ENCODE results near the gene SSX2IP.

The SSX2IP gene

GRCh38 chr1:84690397-84691121 lies at the start of gene SSX2IP:
SSX2IP (minus strand) TSS chr1:84690461; CDS start chr1:84671219, 19,242 bp downstream.
- H3K36me3 ChIP-seq (ENCODE audit: control insufficient read depth in 2 of 2, insufficient read depth in 1 of 2, low read length in 2 of 2): no peaks in the 10 kb centered on the region
- H3K27ac ChIP-seq (ENCODE audit: extremely low read depth, low read depth, low read length): peak within 1 kb of the TSS; percentile 71; the same call in 1 of the 2 replicates
- peak within 1 kb of the TSS; percentile 90 for H3K4me3 ChIP-seq (ENCODE audit: low read depth, low read length)
- H3K4me1 ChIP-seq (ENCODE audit: control insufficient read depth, insufficient read depth, low read length): 0 out of 2 replicates have a peak, but pooled peaks cover 3% of the 10 kb centered on the region
- ChIA-PET CTCF (no interaction called here), POLR2A (no interaction called here)
- no peaks in the 10 kb centered on the region for H3K9me3 ChIP-seq (ENCODE audit: control insufficient read depth, insufficient read depth, low read depth, low read length)
- TF ChIP-seq ZNF449 (tag by site-specific recombination; IDR thresholded peaks at IDR 0.05): no peak; the same call in 1 of the 2 replicates
- TF ChIP-seq ZNF843 (tag by site-specific recombination; IDR thresholded peaks at IDR 0.05): peak; percentile 30; the same call in 1 of the 2 replicates
- no peak for TF ChIP-seq GLI2 (tag by site-specific recombination; IDR thresholded peaks at IDR 0.05; ENCODE audit: borderline replicate concordance, low read depth)
- peak; percentile 75 for TF ChIP-seq KLF1 (tag by site-specific recombination; IDR thresholded peaks at IDR 0.05)
- TF ChIP-seq ZBTB11 (tag by site-specific recombination; conservative IDR thresholded peaks at IDR 0.05; ENCODE audit: low read depth): peak; percentile 26; the same call in 1 of the 2 replicates
- no peak for TF ChIP-seq ELK4 (IDR thresholded peaks at IDR 0.05; ENCODE audit: borderline replicate concordance, low read depth, low read length)
- no peak for TF ChIP-seq ZNF169 (tag by site-specific recombination; IDR thresholded peaks at IDR 0.05)
- no peak for TF ChIP-seq BCL6B (tag by site-specific recombination; IDR thresholded peaks at IDR 0.05)
- TF ChIP-seq AEBP2 (tag by site-specific recombination; IDR thresholded peaks at IDR 0.05; ENCODE audit: borderline replicate concordance): no peak
- peak; percentile 98 for TF ChIP-seq SCRT1 (tag by site-specific recombination; IDR thresholded peaks at IDR 0.05; ENCODE audit: borderline replicate concordance)
- no peak for TF ChIP-seq ZNF398 (tag by site-specific recombination; IDR thresholded peaks at IDR 0.05)
- TF ChIP-seq ZNF701 (tag by site-specific recombination; IDR thresholded peaks at IDR 0.05): no peak
- TF ChIP-seq YY1 (tag by site-specific recombination; IDR thresholded peaks at IDR 0.05): no peak
- no peak for TF ChIP-seq ZNF16 (tag by site-specific recombination; IDR thresholded peaks at IDR 0.05; ENCODE audit: low read depth)
- no peak for TF ChIP-seq ZNF791 (tag by site-specific recombination; IDR thresholded peaks at IDR 0.05)
- peak; percentile 97 for TF ChIP-seq ZBTB20 (tag by site-specific recombination; IDR thresholded peaks at IDR 0.05)
- peak; percentile 74; the same call in 1 of the 2 replicates for TF ChIP-seq KLF16 (tag by site-specific recombination; IDR thresholded peaks at IDR 0.05)
- no peak for TF ChIP-seq TSHZ1 (tag by site-specific recombination; IDR thresholded peaks at IDR 0.05; ENCODE audit: borderline replicate concordance)
- TF ChIP-seq KLF10 (tag by site-specific recombination; IDR thresholded peaks at IDR 0.05): peak; percentile 65
- peak; percentile 92 for TF ChIP-seq KLF9 (tag by site-specific recombination; IDR thresholded peaks at IDR 0.05; ENCODE audit: low read depth)
- TF ChIP-seq ZNF311 (tag by site-specific recombination; IDR thresholded peaks at IDR 0.05; ENCODE audit: borderline replicate concordance): no peak
